ENCODE measurements around the gene GNB1L.
"Not testable (repeated sequence)": the region's sequence is repeated elsewhere in the genome, so short reads cannot be mapped to it uniquely, and the experiment has no call there.

GNB1L gene

GRCh38 chr22:19792383-19792896 lies 62.2 kb downstream of the GNB1L start:
- DNase-seq = not testable (repeated sequence)

DNA sequence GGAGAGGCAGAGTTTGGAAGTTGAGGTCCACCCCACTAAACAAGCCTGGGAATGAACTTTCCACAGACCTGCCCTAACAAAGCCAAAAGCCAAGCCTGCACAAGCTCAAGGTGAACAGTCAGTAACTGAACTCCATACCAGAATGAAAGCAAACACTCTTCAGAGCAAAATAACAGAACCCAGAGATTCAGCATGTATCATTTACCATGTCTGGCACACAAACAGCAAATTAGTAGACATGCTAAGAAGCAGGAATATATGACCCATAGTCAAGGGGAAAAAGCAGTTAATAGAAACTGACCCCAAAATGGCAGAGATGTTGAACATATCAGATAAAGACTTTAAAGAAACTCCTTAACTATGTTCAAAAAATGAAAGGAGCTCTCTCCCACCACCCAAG lies 62.8 kb downstream of the GNB1L start:
- DNase-seq = no peak

- no peak for DNase-seq
Measured at GRCh38 chr22:19791243-19791642, 63.4 kb downstream of the GNB1L start.

GRCh38 chr22:19789828-19790227 lies 64.8 kb downstream of the GNB1L start:
- no peak for DNase-seq

GRCh38 chr22:19789406-19789805 lies 65.3 kb downstream of the GNB1L start:
- DNase-seq = no peak

- no peak for DNase-seq
Measured at GRCh38 chr22:19788661-19789225, 65.9 kb downstream of the GNB1L start.

DNA sequence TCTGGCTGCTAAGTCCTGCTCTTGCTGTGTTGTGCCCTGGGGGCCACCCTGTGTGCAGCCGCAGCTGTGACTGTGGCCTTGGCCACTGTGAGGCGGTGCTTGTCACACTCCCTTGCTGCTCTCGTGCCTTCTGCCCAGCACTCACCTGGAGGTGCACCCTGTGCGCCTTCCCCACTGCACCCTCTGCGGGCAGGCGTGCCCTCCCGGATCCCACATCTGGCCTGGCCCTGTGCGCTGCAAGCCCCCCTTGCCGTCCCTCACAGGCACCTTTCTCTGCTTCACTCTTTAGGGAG lies 66.9 kb downstream of the GNB1L start:
- DNase-seq = no peak

DNA sequence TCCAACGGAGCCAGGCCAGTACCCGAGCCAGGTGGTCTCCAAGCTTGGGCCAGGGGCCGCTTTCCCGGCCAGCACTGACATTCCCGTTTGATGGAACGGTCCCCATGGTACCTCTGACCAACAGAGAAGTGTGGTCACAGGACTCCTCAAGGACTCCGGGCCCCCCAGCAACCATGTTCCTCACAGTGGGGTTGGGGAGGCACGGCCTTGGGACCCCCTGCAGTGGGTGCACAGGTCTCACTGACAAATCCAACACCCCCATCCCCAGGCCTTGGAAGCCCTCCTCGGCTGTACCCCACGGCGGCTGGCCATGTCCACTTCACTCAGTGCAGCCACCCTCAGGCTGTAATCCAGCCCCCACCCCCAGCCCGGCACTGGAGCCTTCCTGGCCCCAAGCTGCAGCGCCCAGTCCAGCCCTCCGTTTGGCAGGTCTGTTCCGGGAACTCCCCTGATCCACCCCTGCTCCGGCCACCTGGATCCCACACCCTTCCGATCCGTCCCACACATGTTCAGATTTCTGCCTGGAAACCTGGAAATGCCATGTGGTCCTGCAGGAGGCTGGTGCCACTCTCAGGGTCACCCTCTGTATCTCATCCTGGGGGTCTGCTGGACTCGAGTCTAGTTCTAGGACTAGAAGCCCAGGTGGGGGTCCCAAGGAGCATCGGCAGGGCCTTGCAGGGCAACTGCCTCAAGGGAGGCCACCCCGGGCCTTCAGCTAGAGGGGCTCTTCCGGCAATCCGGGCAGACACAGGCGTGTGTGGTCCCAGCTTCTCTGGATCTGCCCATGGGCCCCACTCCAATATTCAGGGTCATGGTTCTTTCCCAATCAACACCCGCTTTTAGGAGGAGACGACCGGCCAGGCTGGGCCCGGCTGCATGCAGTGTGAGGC lies 67.5 kb downstream of the GNB1L start:
- no peak for DNase-seq

DNA sequence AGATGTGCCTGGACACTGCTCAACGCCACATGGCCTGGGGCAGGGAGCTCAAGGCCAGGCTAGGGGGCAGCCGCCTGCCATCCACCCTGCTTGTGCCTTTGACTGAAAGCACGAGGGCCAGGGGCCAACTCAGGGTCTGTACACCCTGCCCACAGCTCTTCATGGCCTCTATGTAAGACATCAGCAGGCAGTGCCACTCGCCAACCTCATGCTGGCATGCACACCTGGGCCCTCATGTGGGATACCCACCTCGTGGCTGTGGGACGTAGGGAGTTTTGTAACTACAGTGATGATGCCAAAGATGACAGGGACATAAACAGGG lies 68.4 kb downstream of the GNB1L start:
- DNase-seq = no peak

GRCh38 chr22:19785461-19786263 lies 69.0 kb downstream of the GNB1L start:
- no peak for DNase-seq

- DNase-seq = no peak
Measured at GRCh38 chr22:19784384-19785175, 70.1 kb downstream of the GNB1L start.

DNA sequence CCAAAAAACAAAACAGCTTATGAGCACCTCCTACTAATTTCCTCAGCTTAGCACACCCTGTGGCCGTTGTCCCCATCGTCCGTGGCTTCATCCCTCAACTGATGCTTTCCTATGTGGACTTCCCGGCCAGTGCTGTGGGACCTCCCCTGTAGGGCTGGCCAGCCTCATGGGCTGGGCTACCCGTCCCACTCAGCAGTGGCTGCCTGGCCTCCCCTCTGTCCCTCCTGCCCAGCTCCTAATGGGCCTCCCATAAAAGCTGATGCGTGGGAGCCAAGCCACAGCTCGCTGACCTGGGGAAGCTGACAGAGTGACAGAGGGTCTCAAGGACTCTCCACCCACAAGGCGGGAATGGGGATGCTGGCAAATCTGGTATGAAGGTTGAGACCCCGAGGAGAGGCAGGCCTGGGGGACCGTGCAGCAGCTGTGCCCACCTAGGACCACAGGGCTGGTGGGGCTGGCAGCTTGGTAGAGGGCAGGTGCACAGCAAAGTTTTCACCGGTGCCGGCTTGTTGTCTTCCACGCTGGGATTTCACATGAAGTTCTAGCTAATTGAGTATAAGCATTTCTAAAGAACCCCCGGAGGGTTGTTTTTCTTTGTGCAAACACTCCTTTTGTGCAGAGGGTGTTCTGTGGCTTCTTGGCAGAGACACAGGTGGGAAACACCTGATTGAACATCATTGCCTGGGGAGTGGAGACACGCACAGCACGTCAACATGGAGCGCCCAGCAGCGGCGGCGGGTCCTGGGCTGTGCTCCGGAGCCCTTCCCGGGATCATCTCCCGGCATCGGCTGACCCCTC lies 70.9 kb downstream of the GNB1L start:
- DNase-seq = no peak

GRCh38 chr22:19782533-19782932 lies 72.1 kb downstream of the GNB1L start:
- DNase-seq = no peak

DNA sequence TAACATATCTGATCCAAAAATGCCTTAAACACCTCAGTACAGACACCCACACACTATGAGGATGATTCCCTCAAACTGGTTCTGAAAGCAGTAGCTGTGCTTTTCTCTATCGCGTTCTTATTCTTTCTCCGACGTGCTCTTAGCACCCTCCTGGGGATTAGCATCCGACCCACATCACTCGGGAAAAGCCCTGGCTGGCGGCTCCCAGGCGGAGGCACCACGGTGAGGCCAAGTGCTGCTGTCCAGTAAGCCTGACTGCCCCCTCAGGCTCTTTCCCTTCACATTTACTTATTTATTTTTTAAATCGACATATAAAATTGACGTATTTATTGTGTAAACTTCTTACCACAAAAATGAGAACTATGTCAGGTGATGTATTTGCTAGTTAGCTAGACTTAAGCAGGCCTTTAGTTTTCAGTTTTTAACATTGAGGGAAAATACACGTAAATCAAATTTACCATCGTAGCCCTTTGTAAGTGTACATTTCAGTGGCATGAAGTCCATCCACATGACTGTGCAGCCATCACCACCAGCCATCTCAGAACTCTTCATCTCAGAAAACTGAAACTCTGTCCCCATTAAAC lies 74.9 kb downstream of the GNB1L start:
- no peak for DNase-seq

- no peak for DNase-seq
Measured at GRCh38 chr22:19779011-19779421, 75.7 kb downstream of the GNB1L start.

DNA sequence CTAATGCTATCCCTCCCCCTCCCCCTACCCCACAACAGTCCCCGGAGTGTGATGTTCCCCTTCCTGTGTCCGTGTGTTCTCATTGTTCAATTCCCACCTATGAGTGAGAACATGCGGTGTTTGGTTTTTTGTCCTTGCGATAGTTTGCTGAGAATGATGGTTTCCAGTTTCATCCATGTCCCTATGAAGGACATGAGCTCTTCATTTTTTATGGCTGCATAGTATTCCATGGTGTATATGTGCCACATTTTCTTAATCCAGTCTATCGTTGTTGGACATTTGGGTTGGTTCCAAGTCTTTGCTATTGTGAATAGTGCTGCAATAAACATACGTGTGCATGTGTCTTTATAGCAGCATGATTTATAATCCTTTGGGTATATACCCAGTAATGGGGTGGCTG lies 77.5 kb downstream of the GNB1L start:
- not testable (repeated sequence) for DNase-seq

- DNase-seq = no peak
Measured at GRCh38 chr22:19776433-19777031, 78.1 kb downstream of the GNB1L start.

DNA sequence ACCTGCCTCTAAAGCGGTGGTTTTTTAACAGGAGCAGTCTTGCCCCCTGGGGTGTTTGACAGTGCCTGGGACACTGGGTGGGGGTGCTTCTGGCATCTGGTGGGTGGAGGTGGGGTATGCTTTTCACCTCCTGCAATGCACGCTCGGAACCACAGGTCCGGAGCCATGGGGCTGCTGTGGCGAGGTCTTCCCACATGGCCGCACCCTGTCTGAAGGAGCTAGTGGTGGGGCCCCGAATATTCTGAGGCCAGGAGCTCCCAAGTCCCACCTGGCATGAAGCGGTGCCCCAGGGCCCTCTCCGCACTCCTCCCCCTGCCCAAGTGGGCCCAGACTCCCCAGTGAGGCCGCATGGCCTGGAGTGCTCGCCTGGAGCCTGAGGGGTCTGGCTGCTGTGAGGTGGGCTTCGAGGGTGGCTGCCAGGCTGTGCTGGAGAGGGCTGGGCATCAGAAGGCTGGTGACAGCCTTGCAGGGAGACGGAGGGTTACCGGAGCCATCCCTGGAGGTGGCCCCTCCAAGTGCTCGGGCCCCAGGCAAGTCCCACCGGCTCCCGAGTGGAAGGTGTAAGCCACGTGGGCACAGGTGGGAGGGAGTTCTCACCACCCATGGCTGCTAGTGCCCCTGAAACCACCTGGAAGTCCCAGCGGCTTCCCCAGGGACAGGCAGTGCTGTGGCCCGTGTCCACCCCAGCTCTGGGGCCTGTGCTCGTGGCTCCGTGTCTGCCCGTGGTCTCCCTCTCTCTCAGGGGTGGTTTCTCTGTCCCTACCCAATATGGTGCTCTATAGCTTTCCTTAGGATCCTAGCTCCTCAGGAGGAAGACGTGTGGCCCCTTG lies 79.0 kb downstream of the GNB1L start:
- no peak for DNase-seq

DNA sequence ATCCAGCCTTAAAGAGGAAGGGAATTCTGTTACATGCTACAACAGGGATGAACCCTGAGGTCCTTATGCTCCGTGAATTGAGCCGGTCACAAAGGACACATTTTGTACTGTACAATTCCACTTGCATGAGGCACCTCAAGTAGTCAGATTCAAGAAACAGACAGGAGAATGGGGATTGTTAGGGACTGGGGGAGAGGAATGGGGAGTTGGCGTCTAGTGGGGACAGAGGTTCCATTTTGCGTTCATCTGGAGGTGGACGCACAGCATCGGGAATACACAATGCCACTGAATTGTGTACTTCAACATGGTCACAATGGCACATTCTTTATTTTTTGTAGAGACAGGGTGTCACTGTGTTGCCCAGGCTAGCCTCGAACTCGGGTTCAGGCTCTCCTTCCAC lies 80.0 kb downstream of the GNB1L start:
- no peak for DNase-seq

GRCh38 chr22:19773470-19774040 lies 81.1 kb downstream of the GNB1L start:
- DNase-seq = no peak

All from NCI-H446 (cell line).